GM21381 (cell line): ENCODE data around the gene RXFP1.

ENCODE experiments used
- ATAC-seq: cut with Tn5 transposase; IDR thresholded peaks from one replicate; pipeline ENCODE4 v1.9.1; 2021; ENCODE audit warnings: mild to moderate bottlenecking, moderate library complexity; ENCODE audit not compliant: unreplicated experiment

RXFP1 gene

DNA sequence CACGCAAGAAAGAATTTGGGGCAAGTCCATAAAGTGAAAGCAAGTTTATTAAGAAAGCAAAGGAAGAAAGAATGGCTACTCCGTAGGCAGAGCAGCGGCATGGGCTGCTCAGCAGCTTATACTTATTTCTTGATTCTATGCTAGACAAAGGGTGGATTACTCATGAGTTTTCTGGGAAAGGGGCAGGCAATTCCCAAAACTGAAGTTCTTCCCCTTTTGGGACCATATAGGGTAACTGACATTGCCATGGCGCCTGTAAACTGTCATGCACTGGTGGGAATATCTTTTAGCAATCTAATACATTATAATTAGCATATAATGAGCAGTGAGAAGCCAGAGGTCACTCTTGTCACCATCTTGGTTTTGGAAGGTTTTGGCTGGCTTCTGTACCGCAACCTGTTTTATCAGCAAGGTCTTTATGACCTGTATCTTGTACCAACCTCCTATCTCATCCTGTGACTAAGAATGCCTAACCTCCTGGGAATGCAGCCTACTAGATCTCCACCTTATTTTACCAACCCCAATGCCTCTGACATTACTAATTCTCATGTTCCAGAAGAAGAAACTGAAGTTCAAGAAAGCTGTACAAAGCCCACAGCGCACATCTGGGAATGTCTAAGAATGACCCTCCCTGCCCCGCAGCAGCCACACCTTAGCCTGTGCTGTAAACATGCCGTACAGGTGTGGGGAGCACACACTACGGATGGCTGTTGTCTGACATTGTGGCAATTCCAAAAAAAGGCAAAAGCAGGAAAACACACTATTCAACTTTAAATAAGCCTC, 18.6 kb downstream of the RXFP1 start:
- ATAC-seq: no peak

GRCh38 chr4:158541506-158541905, 19.8 kb downstream of the RXFP1 start:
- no peak for ATAC-seq

DNA sequence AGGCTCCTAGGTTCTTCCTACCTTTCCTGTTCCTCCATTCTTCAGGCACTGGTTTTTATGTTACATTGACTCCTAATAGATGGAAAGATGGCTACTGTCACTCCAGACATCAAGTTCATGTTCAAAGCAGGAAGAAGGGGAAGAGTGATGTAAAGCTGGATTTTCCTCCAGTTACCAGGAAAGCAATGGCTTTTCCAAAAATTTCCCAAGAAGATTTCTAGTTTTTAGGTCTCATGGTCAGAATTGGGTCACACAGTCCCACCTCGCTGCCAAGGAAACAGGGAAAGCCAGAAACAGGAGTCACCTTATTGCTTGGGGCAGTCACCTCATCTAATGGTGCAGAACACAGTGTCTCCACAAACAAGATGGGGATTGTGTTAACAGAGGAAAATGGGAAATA, 21.5 kb downstream of the RXFP1 start:
- no peak for ATAC-seq

GRCh38 chr4:158544141-158544540, 22.5 kb downstream of the RXFP1 start:
- no peak for ATAC-seq

DNA sequence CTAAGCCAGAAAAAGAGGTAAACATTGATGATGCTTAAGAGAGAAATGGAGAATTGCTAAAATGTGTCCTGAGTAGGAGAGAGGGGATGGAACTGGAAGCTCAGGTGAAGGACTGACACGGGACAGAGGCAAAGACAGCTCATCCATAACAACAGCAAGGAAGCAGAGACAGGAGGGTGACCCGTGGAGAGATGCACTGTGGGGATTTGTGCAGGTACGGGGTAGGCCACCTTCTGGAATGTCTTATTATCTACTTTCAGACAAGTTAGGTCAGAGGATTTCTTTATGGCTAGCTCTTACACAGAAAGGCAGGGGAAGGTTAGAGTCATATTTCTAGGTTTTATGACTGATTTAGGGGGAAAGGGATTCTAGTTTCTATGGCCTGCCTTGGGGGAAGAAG, 31.7 kb downstream of the RXFP1 start:
- no peak for ATAC-seq

DNA sequence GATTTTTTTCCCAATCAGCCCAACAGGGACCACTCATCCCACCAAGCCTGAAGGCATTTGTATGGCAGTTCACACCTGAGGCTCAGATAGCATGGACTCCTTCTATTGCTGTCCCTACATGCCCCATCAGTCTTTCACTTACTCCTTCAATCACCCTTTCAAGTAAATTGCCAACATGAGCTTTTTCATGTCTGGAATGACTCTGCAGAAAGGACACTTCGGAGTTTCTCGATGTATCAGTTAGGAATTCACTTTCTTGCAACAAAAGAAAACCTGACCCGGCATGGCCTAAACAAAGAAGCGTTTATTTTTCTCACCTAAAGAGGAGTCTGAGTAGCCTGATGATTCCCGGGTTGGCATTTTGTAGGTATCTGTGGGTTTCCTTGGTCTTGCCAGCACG, 38.6 kb downstream of the RXFP1 start:
- ATAC-seq: no peak

DNA sequence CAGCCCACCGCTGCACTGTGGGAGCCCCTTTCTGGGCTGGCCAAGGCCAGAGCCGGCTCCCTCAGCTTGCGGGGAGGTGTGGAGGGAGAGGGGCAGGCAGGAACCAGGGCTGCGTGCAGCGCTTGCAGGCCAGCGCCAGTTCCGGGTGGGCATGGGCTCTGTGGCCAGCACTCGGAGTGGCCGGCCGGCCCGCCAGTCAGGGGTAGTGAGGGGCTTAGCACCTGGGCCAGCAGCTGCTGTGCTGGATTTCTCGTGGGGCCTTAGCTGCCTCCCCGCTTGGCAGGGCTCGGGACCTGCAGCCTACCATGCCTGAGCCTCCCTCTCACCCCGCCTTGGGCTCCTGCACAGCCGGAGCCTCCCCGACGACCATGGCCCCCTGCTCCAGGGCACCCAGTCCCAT, 45.2 kb downstream of the RXFP1 start:
- no peak for ATAC-seq

DNA sequence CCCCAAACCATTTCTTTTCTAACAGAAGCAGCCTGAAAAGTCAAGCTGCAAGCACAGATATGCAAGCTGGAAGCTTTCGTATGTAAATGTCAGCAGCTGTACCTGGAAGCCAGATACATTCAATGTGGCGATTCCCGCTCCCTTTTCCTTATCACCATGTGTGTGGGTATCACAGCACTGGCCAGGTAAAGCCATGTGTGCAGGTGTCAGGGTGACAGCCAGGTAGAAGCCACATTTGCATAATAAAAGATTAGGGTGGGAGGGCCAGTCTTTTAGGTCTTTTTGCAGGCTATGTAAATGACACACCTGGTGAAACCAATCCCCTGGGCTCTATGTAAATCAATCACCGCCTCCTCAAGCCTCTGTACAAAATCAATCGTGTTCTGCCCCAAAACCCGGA, 50.1 kb downstream of the RXFP1 start:
- no peak for ATAC-seq

DNA sequence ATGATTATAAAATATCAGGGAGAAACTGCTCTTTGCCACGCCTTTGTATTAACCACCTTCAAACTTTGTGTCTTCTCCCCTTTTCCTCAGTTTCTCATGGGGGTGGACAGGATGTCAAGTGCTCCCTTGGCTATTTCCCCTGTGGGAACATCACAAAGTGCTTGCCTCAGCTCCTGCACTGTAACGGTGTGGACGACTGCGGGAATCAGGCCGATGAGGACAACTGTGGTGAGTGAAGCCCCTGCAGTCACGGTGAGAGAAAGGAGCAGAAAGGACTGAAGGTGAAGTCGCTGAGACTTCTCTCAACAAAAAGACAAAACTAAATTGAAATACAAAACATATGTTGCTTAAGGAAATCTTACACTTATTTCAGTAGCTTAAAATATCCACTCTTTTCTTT, 50.9 kb downstream of the RXFP1 start:
- no peak for ATAC-seq

GRCh38 chr4:158578476-158578875, 56.8 kb downstream of the RXFP1 start:
- ATAC-seq: no peak

DNA sequence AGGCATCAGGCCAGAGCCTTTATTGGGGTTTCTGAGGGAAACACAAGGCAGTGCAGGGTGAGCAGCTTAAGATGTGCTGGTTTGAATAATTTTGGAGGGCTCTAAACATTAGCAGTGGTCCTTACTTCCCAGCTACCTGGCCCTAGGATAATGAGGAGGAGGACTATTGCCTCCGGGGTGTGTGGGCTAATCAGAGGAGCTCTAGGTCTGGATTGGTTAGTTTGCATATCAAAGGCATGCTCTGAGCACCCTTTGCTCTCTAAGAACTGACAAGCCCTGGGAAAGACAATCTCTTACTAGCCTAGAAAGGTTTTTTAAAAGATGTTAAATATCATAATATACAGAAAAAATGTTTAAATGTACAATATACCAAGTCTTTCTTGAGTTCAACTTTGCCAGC, 58.4 kb downstream of the RXFP1 start:
- ATAC-seq: no peak

GRCh38 chr4:158581161-158581560, 59.5 kb downstream of the RXFP1 start:
- ATAC-seq: no peak

DNA sequence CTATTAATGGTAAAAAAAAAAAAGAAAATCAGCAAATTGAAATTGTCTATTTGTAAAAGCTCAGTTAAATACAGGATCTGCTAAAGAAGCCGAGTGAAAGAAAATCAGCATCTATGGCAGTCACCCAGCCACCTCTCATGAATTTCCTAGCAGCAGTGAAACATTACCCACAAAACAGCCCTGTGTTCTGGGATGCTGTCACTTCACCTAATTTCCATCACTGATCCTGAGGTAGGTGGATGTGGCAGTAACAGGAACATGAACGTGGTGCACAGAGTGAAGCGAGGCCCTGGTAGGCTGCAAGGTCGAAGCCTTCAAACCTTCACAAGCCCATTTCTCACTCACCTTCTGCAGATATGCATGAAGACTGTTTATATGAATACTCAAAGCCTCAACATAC, 65.2 kb downstream of the RXFP1 start:
- no peak for ATAC-seq

GRCh38 chr4:158588285-158588684, 66.6 kb downstream of the RXFP1 start:
- ATAC-seq: no peak

DNA sequence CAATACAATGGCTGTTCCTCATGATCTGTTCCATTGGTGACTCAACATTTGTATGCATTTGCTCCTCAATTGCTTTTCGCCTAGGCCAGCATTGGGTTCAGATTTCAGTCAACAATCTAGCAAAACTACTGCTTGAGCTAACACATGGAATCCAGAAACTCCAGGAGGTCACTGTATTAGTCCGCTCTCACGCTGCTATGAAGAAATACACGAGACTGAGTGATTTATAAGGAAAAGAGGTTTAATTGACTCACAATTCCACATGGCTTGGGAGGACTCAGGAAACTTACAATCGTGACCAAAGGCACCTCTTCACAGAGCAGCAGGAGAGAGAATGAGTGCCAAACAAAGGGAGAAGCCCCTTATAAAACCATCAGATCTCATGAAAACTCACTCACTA, 67.1 kb downstream of the RXFP1 start:
- ATAC-seq: no peak

DNA sequence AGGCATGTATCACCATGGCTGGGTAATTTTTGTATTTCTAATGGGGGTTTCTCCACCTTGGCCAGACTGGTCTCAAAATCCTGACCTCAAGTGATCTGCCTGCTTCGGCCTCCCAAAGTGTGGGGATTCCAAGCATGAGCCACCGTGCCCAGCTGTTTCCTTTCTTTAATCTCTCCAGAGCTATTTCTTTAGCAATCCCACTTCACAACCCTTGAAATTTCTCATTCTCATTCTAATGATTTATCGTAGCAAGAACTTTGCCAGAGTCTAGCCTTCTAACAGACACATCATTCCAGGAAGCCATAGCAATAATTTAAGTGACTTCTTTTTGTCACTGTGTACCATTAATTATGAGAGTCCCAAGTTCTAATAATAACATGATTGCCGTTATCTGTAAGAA, 68.6 kb downstream of the RXFP1 start:
- ATAC-seq: no peak

- no peak for ATAC-seq
Measured at GRCh38 chr4:158590824-158591223, 69.1 kb downstream of the RXFP1 start.

DNA sequence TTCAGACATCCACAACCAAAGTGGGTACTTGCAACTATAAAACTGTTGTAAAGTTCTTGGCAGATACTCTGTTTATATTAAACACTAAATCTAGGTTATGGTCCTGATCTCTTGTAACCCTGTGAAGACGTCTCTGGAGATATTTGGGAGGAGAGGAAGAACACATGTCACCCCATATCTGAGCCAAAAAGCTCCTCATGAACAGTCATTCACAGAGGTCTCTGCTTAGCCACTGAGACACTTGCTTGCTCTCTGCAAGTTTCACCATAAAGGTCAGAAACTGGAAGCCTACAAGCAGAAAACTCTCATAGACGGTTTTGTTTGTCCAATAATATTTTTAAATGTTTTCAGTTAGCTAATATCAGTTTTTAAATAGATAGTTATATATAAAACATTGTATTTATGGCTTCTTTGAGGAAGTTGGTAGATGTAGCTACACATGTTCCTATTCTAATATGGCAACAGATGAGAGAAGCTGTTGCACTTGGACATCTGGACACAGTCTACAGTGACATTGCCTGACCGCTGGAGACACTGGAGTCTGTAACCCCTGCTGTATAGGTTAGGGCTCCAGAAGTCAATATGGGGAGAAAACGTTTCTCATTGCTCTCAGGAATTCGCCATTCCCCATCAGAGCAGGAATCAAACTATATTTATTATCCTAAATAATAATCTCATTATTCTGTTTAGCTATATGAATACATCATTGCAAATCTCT, 76.4 kb downstream of the RXFP1 start:
- ATAC-seq: no peak

GRCh38 chr4:158599150-158599549, 77.5 kb downstream of the RXFP1 start:
- no peak for ATAC-seq

GRCh38 chr4:158599765-158600498, 78.2 kb downstream of the RXFP1 start:
- ATAC-seq: no peak

GRCh38 chr4:158604369-158604768, 82.7 kb downstream of the RXFP1 start:
- no peak for ATAC-seq

- no peak for ATAC-seq
Measured at GRCh38 chr4:158605393-158605792, 83.7 kb downstream of the RXFP1 start.
